ENCODE data around the gene PSTPIP1.
A peak's percentile ranks its signal among the peaks of the same experiment; 100 is the strongest.

Gene PSTPIP1

GRCh38 chr15:77002436-77002835, 7.5 kb downstream of the PSTPIP1 start:
- Histone ChIP-seq H3K4me3 (replicated peaks; ENCODE audit: low read depth, low read length) (no peak overlapping the region), H3K27me3 (replicated peaks; ENCODE audit: control insufficient read depth, insufficient read depth, low read length) (no peaks in the 10 kb centered on the region), H3K36me3 (ENCODE audit: control insufficient read depth, insufficient read depth, low read length) (no peaks in the 10 kb centered on the region)
- TF ChIP-seq CTCF (IDR thresholded peaks at IDR 0.05; ENCODE audit: insufficient read depth, low read length, poor library complexity, severe bottlenecking), result no peak
- no peak for DNase-seq (ENCODE audit: extremely low read depth, insufficient read length)

- Histone ChIP-seq H3K4me3 (replicated peaks; ENCODE audit: low read depth, low read length) (no peak overlapping the region), H3K36me3 (ENCODE audit: control insufficient read depth, insufficient read depth, low read length) (no peaks in the 10 kb centered on the region), H3K27me3 (replicated peaks; ENCODE audit: control insufficient read depth, insufficient read depth, low read length) (no peaks in the 10 kb centered on the region)
- peak; percentile 58 for DNase-seq (ENCODE audit: extremely low read depth, insufficient read length)
- no peak for TF ChIP-seq CTCF (IDR thresholded peaks at IDR 0.05; ENCODE audit: insufficient read depth, low read length, poor library complexity, severe bottlenecking)
Measured at GRCh38 chr15:77002954-77003912, 8.3 kb downstream of the PSTPIP1 start.

GRCh38 chr15:77004189-77004588, 9.3 kb downstream of the PSTPIP1 start:
- Histone ChIP-seq H3K36me3 (ENCODE audit: control insufficient read depth, insufficient read depth, low read length) (no peaks in the 10 kb centered on the region), H3K4me3 (replicated peaks; ENCODE audit: low read depth, low read length) (no peak overlapping the region), H3K27me3 (replicated peaks; ENCODE audit: control insufficient read depth, insufficient read depth, low read length) (no peaks in the 10 kb centered on the region)
- no peak for DNase-seq (ENCODE audit: extremely low read depth, insufficient read length)
- TF ChIP-seq CTCF (IDR thresholded peaks at IDR 0.05; ENCODE audit: insufficient read depth, low read length, poor library complexity, severe bottlenecking), result no peak

- Histone ChIP-seq H3K27me3 (replicated peaks; ENCODE audit: control insufficient read depth, insufficient read depth, low read length) (no peaks in the 10 kb centered on the region), H3K4me3 (replicated peaks; ENCODE audit: low read depth, low read length) (no peak overlapping the region), H3K36me3 (ENCODE audit: control insufficient read depth, insufficient read depth, low read length) (no peaks in the 10 kb centered on the region; the same call in 1 of the 2 replicates)
- TF ChIP-seq CTCF (IDR thresholded peaks at IDR 0.05; ENCODE audit: insufficient read depth, low read length, poor library complexity, severe bottlenecking), result no peak
- no peak for DNase-seq (ENCODE audit: extremely low read depth, insufficient read length)
Measured at GRCh38 chr15:77009176-77009575, 14.2 kb downstream of the PSTPIP1 start.

- H3K36me3 ChIP-seq (ENCODE audit: control insufficient read depth, insufficient read depth, low read length), result no peaks in the 10 kb centered on the region; the same call in 1 of the 2 replicates
- no peaks in the 10 kb centered on the region for H3K27me3 ChIP-seq (replicated peaks; ENCODE audit: control insufficient read depth, insufficient read depth, low read length)
- TF ChIP-seq CTCF (IDR thresholded peaks at IDR 0.05; ENCODE audit: insufficient read depth, low read length, poor library complexity, severe bottlenecking), result no peak
- no peak for DNase-seq (ENCODE audit: extremely low read depth, insufficient read length)
- H3K4me3 ChIP-seq (replicated peaks; ENCODE audit: low read depth, low read length), result no peak overlapping the region
Measured at GRCh38 chr15:77009646-77010311, 14.9 kb downstream of the PSTPIP1 start.

Data from GM06990 (cell line).